K562 (cell line): Measurements from ENCODE around the gene ITPR1. TPM values are rescaled to one million over a fixed set of nuclear protein-coding genes. Genes with fewer than 3 reads are reported as not detected.
A peak's percentile ranks its signal among the peaks of the same experiment; 100 is the strongest.

Experiments
- ATAC-seq: fragments of 200-7000 bp; cut with Tn5 transposase; 3 replicates; pipeline ENCODE4 v1.9.1; 2020; ENCODE audit warnings: moderate library complexity
- BruUV-seq: library from RNA; stranded (reverse); fragments of 400-500 nt; replicated peaks from 2 replicates; lab custom pipeline; 2021; lab: Mats Ljungman, UMichigan
- CTCF ChIA-PET: fragments of 300-600 bp; formaldehyde crosslinking; extraction: SDS; loops from one replicate; lab custom pipeline; 2021; ENCODE audit warnings: low intra/inter-chr PET ratio; lab: Yijun Ruan, JAX
- POLR2A ChIA-PET: fragments of 300-600, 350-650 bp; sonication (Branson Sonifier 250); formaldehyde crosslinking; extraction: SDS; loops from one replicate; lab custom pipeline; 2021; ENCODE audit warnings: antibody characterized with exemption, inconsistent platforms; lab: Yijun Ruan, JAX
- DNase-seq, 4 experiments: peaks; one replicate each; pipeline versions ENCODE4 v3.0.0 to v3.0.0-alpha.2; 2011 to 2018; ENCODE audit warnings: low spot score in 3 of 4, mixed read lengths in 3 of 4; ENCODE audit errors: extremely low read depth in 1 of 4
- FAIRE-seq: peaks from 2 replicates; lab custom pipeline; 2011; peaks lifted over from hg19 to GRCh38; lab: Jason Lieb, UNC
- H2AFZ ChIP-seq: 2 replicates; pipeline ENCODE4 v1.6.0; 2011; ENCODE audit warnings: low read depth, low read length, control low read depth, inconsistent platforms
- H3K27ac ChIP-seq: fragments of 200-600 bp; 3 replicates; pipeline ENCODE4 v1.8.0; 2011; ENCODE audit warnings: low read depth, mild to moderate bottlenecking, control low read depth, inconsistent platforms, low read length, moderate library complexity, mixed read lengths; ENCODE audit errors: extremely low read depth
- H3K27me3 ChIP-seq, 2 experiments: fragments of 300-600 bp in 1 of 2; 2 replicates in 1 of 2; 3 replicates in 1 of 2; pipeline versions ENCODE4 v1.6.0 to v1.8.0; 2011; ENCODE audit warnings: inconsistent platforms in 2 of 2, low read length in 2 of 2, mild to moderate bottlenecking in 1 of 2, mixed read lengths in 1 of 2, moderate library complexity in 1 of 2; ENCODE audit not compliant: control insufficient read depth in 2 of 2, insufficient read depth in 2 of 2
- H3K36me3 ChIP-seq: fragments of 300-600 bp; 3 replicates; pipeline ENCODE4 v1.8.0; 2011; ENCODE audit warnings: mild to moderate bottlenecking, low read length, inconsistent platforms; ENCODE audit not compliant: control insufficient read depth, insufficient read depth
- H3K4me1 ChIP-seq, 2 experiments: fragments of 200-600 bp in 1 of 2; replicated peaks in 1 of 2; 2 replicates in 1 of 2; 3 replicates in 1 of 2; pipeline versions ENCODE4 v1.5.1 to v1.8.0; 2011; ENCODE audit warnings: inconsistent platforms in 2 of 2, low read length in 2 of 2, mild to moderate bottlenecking in 1 of 2, mixed read lengths in 1 of 2, moderate library complexity in 1 of 2; ENCODE audit not compliant: control insufficient read depth in 2 of 2, insufficient read depth in 2 of 2
- H3K4me2 ChIP-seq: 2 replicates; pipeline ENCODE4 v1.6.1; 2011; ENCODE audit warnings: low read length, control low read depth, inconsistent platforms, mixed read lengths; ENCODE audit not compliant: insufficient read depth
- H3K4me3 ChIP-seq: fragments of 200-600 bp; sonication (generic), shearing (Covaris generic); 2 replicates; pipeline ENCODE4 v1.5.1; 2016; ENCODE audit warnings: control low read depth, inconsistent platforms
- H3K79me2 ChIP-seq: fragments of 200-600 bp; 3 replicates; pipeline ENCODE4 v1.8.0; 2011; ENCODE audit warnings: low read length, inconsistent platforms; ENCODE audit not compliant: control insufficient read depth, insufficient read depth
- H3K9ac ChIP-seq, 2 experiments: 2 replicates each; pipeline versions ENCODE4 v1.6.0 to v1.6.1; 2011; ENCODE audit warnings: low read depth in 2 of 2, low read length in 2 of 2, control low read depth in 1 of 2, inconsistent platforms in 1 of 2, mild to moderate bottlenecking in 1 of 2, mixed read lengths in 1 of 2; ENCODE audit not compliant: insufficient read depth in 1 of 2
- H3K9me1 ChIP-seq: one replicate; pipeline ENCODE4 v1.6.0; 2011; ENCODE audit warnings: inconsistent platforms, mild to moderate bottlenecking, low read length, moderate library complexity; ENCODE audit not compliant: control insufficient read depth, insufficient read depth
- H3K9me3 ChIP-seq: replicated peaks from 2 replicates; pipeline ENCODE4 v1.5.1; 2011; ENCODE audit warnings: low read depth, low read length, inconsistent platforms; ENCODE audit not compliant: control insufficient read depth, insufficient read depth
- H4K20me1 ChIP-seq: replicated peaks from 2 replicates; pipeline ENCODE4 v1.6.1; 2011; ENCODE audit warnings: low read length, inconsistent platforms, mixed read lengths; ENCODE audit not compliant: control insufficient read depth, insufficient read depth
- BHLHE40 ChIP-seq: IDR thresholded peaks from 2 replicates; pipeline ENCODE4 v1.6.1; 2011; ENCODE audit warnings: low read length, improper control_type of control experiment
- CHD2 ChIP-seq: IDR thresholded peaks from 2 replicates; pipeline ENCODE4 v1.6.1; 2011; ENCODE audit warnings: low read depth, low read length
- FOSL1 ChIP-seq: fragments of 200-800 bp; sonication (Bioruptor generic); conservative IDR thresholded peaks from 2 replicates; pipeline ENCODE4 v1.6.1; 2016; ENCODE audit warnings: missing genetic modification characterization, missing compliant biosample characterization
- HNRNPUL1 ChIP-seq: fragments of 200-400 bp; formaldehyde crosslinking; IDR thresholded peaks from 2 replicates; pipeline ENCODE4 v1.6.1; 2017; ENCODE audit warnings: low read length
- MBD2 ChIP-seq: sonication (generic); IDR thresholded peaks from 2 replicates; pipeline ENCODE4 v1.6.1; 2016; ENCODE audit warnings: low read depth, borderline replicate concordance
- NFXL1 ChIP-seq: fragments of 450-650 bp; formaldehyde crosslinking; IDR thresholded peaks from 2 replicates; pipeline ENCODE4 v1.4.0; 2021; ENCODE audit warnings: mild to moderate bottlenecking
- RBM14 ChIP-seq: fragments of 200-400 bp; formaldehyde crosslinking; IDR thresholded peaks from 2 replicates; pipeline ENCODE4 v1.6.1; 2018; ENCODE audit warnings: low read depth, mild to moderate bottlenecking, low read length, moderate library complexity, borderline replicate concordance; ENCODE audit not compliant: insufficient read depth
- SMAD2 ChIP-seq: fragments of 150-350 bp; IDR thresholded peaks from 2 replicates; pipeline ENCODE4 v1.6.1; 2014; ENCODE audit warnings: low read depth, mild to moderate bottlenecking, low read length
- ZBTB7A ChIP-seq: IDR thresholded peaks from 2 replicates; pipeline ENCODE4 v1.6.1; 2011; ENCODE audit warnings: low read depth, mild to moderate bottlenecking, low read length, moderate library complexity, borderline replicate concordance; ENCODE audit not compliant: control insufficient read depth
- ZNF444 ChIP-seq: fragments of 250-450 bp; sonication (Bioruptor Pico); IDR thresholded peaks from 2 replicates; pipeline ENCODE4 v1.4.0; 2020; ENCODE audit warnings: mild to moderate bottlenecking, moderate library complexity
- ZNF507 ChIP-seq: conservative IDR thresholded peaks from 2 replicates; pipeline ENCODE4 v1.6.1; 2017; ENCODE audit warnings: missing genetic modification characterization, missing compliant biosample characterization
- WGBS: fragments of 100-300 bp; shearing (Covaris generic); methylation state at CpG from one replicate; pipeline ENCODE4 v1.1.6; 2016; ENCODE audit warnings: low coverage, mixed read lengths; ENCODE audit not compliant: insufficient coverage; ENCODE audit errors: missing lambda C conversion rate; 5-methylcytosine and 5-hydroxymethylcytosine counted together
- in situ Hi-C: fragments of 300-500 bp; cut with MboI; formaldehyde crosslinking; loops from 4 replicates; pipeline ENCODE4 v1.15.0; 2018; ENCODE audit warnings: inconsistent platforms, mixed read lengths
- intact Hi-C: fragments of 100-400 bp; cut with micrococcal nuclease; formaldehyde crosslinking; loops from 2 replicates; pipeline ENCODE4 v1.14.2; 2022
- polyA plus RNA-seq, 8 experiments: library from polyadenylated mRNA; depleted of rRNA in 4 of 8; stranded (reverse) in 5 of 8; unstranded in 3 of 8; fragments of >200 nt; fragmentation: Nextera tagmentation in 2 of 8; fragmentation: Illumina TruSeq in 1 of 8; extraction: Ambion mirVana in 2 of 8; extraction: Trizol in 1 of 8; gene quantifications; 2 replicates each; pipeline versions ENCODE4 v1.2.1 to v1.2.3, GENCODE V29; 2011 to 2014; ENCODE audit warnings: inconsistent platforms in 1 of 8, missing spikeins in 1 of 8
- total RNA-seq, 7 experiments: library from RNA; depleted of rRNA in 6 of 7; stranded (reverse); fragments of >200 nt in 6 of 7; fragmentation: Illumina TruSeq in 2 of 7; extraction: Trizol in 2 of 7; gene quantifications; 2 replicates each; pipeline versions ENCODE4 v1.2.1 to v1.2.3, GENCODE V29; 2011 to 2021; ENCODE audit warnings: low replicate concordance in 1 of 7
- TF ChIP-seq, protein P1 (sequence below): fragments of 250-450 bp; sonication (Bioruptor Pico); IDR thresholded peaks from 2 replicates; pipeline ENCODE4 v1.5.0; 2022; ENCODE audit warnings: mild to moderate bottlenecking
- TF ChIP-seq, protein P2 (sequence below): sonication (generic); formaldehyde crosslinking; IDR thresholded peaks from 2 replicates; pipeline ENCODE4 v1.8.0; 2023; ENCODE audit warnings: mild to moderate bottlenecking, missing genetic modification reagents
- TF ChIP-seq, protein P3 (sequence below), 2 experiments: IDR thresholded peaks; 2 replicates each; pipeline ENCODE4 v1.6.1; 2012; ENCODE audit warnings: improper control_type of control experiment in 2 of 2, low read depth in 2 of 2, low read length in 2 of 2, borderline replicate concordance in 1 of 2

Gene ITPR1
- total and polyA plus RNA-seq, 9 of the 15 experiments (the other 6 are each of a cell fraction or from before 2014, with no cell fraction given) = 22.4 to 40.0 (median 27.4) TPM

DNA sequence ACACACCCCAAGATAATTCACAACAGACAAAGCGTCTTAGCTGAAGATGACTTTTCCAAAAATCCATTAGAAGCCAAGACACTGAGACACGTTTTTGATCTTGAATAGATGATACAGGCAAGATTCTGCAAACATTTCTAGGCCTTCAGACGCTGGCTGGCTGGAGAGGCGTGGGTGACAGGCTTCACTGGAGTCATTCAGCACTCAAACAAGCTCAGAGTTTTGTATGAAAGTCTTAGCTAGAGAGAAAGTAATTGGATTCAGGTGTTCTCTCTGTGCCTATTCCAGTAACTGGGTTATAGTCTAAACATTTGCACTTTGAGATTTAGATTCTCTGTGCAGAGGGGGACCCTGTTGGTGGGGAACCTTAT, 338.4 kb downstream of the ITPR1 start:
- no peaks in the 10 kb centered on the region for H4K20me1 ChIP-seq
- H3K9me3 ChIP-seq = no peaks in the 10 kb centered on the region
- peak overlapping the region; percentile 74 for H2AFZ ChIP-seq
- ChIA-PET CTCF (no interaction called here), POLR2A (interaction anchor here (0.6 to 0.8 kb wide), 3 partner anchors 10 to 28 kb away, joined by 3 to 4 read pairs (median 3); no protein-coding TSS in a partner anchor)
- H3K4me2 ChIP-seq = peak overlapping the region; percentile 49
- H3K9ac ChIP-seq = peak overlapping the region; percentile 40 to 50; a peak in 3 of 4 replicates
- no TSS peak for BruUV-seq
- in situ Hi-C loops = no loop called here
- ATAC-seq (peak; percentile 5), DNase-seq (no peak), FAIRE-seq (no peak)
- H3K27me3 ChIP-seq = no peaks in the 10 kb centered on the region
- WGBS = 51% methylated on average over 4 of the region's 4 CpGs
- H3K36me3 ChIP-seq = peaks cover 89% of the 10 kb centered on the region
- H3K4me3 ChIP-seq = no peak overlapping the region
- intact Hi-C loops = loop anchor here (2.0 kb wide), 2 partner anchors 91 to 145 kb away; no protein-coding TSS in a partner anchor
- peaks cover 69% of the 10 kb centered on the region for H3K79me2 ChIP-seq
- H3K9me1 ChIP-seq = peaks cover 6% of the 10 kb centered on the region
- H3K27ac ChIP-seq = peak overlapping the region; percentile 84
- peaks cover 19 to 76% of the 10 kb centered on the region in 2 experiments for H3K4me1 ChIP-seq
- TF ChIP-seq RBM14 (no peak), BHLHE40 (0 out of 2 replicates have a peak, but pooled peaks have one; percentile 1), ZNF444 (no peak), ZBTB7A (0 out of 2 replicates have a peak, but pooled peaks have one; percentile 31), ZNF507 (tag) (no peak), SMAD2 (no peak), HNRNPUL1 (no peak), NFXL1 (no peak), CHD2 (no peak), FOSL1 (tag) (peak; percentile 4; the same call in 1 of the 2 replicates), MBD2 (no peak)
- TF ChIP-seq, protein P1, sequence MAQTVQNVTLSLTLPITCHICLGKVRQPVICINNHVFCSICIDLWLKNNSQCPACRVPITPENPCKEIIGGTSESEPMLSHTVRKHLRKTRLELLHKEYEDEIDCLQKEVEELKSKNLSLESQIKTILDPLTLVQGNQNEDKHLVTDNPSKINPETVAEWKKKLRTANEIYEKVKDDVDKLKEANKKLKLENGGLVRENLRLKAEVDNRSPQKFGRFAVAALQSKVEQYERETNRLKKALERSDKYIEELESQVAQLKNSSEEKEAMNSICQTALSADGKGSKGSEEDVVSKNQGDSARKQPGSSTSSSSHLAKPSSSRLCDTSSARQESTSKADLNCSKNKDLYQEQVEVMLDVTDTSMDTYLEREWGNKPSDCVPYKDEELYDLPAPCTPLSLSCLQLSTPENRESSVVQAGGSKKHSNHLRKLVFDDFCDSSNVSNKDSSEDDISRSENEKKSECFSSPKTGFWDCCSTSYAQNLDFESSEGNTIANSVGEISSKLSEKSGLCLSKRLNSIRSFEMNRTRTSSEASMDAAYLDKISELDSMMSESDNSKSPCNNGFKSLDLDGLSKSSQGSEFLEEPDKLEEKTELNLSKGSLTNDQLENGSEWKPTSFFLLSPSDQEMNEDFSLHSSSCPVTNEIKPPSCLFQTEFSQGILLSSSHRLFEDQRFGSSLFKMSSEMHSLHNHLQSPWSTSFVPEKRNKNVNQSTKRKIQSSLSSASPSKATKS = 0 out of 2 replicates have a peak, but pooled peaks have one; percentile 27
- TF ChIP-seq, protein P2, sequence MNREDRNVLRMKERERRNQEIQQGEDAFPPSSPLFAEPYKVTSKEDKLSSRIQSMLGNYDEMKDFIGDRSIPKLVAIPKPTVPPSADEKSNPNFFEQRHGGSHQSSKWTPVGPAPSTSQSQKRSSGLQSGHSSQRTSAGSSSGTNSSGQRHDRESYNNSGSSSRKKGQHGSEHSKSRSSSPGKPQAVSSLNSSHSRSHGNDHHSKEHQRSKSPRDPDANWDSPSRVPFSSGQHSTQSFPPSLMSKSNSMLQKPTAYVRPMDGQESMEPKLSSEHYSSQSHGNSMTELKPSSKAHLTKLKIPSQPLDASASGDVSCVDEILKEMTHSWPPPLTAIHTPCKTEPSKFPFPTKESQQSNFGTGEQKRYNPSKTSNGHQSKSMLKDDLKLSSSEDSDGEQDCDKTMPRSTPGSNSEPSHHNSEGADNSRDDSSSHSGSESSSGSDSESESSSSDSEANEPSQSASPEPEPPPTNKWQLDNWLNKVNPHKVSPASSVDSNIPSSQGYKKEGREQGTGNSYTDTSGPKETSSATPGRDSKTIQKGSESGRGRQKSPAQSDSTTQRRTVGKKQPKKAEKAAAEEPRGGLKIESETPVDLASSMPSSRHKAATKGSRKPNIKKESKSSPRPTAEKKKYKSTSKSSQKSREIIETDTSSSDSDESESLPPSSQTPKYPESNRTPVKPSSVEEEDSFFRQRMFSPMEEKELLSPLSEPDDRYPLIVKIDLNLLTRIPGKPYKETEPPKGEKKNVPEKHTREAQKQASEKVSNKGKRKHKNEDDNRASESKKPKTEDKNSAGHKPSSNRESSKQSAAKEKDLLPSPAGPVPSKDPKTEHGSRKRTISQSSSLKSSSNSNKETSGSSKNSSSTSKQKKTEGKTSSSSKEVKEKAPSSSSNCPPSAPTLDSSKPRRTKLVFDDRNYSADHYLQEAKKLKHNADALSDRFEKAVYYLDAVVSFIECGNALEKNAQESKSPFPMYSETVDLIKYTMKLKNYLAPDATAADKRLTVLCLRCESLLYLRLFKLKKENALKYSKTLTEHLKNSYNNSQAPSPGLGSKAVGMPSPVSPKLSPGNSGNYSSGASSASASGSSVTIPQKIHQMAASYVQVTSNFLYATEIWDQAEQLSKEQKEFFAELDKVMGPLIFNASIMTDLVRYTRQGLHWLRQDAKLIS (CRISPR knock-in tag) = no peak
- TF ChIP-seq, protein P3, sequence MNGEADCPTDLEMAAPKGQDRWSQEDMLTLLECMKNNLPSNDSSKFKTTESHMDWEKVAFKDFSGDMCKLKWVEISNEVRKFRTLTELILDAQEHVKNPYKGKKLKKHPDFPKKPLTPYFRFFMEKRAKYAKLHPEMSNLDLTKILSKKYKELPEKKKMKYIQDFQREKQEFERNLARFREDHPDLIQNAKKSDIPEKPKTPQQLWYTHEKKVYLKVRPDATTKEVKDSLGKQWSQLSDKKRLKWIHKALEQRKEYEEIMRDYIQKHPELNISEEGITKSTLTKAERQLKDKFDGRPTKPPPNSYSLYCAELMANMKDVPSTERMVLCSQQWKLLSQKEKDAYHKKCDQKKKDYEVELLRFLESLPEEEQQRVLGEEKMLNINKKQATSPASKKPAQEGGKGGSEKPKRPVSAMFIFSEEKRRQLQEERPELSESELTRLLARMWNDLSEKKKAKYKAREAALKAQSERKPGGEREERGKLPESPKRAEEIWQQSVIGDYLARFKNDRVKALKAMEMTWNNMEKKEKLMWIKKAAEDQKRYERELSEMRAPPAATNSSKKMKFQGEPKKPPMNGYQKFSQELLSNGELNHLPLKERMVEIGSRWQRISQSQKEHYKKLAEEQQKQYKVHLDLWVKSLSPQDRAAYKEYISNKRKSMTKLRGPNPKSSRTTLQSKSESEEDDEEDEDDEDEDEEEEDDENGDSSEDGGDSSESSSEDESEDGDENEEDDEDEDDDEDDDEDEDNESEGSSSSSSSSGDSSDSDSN (IDR thresholded peaks at IDR 0.05; ENCODE audit: borderline replicate concordance in 1 of 2, low read depth in 2 of 2, low read length in 2 of 2) = 0 out of 4 replicates have a peak, but pooled peaks of 1 of the 2 experiments have one; percentile 13
